Activated B cell treated with CpG ODN at 0.5 μM for 24 hours (primary cell): Measurements from ENCODE around the gene ERO1B. TPM values are rescaled to one million over a fixed set of nuclear protein-coding genes. Genes with fewer than 3 reads are reported as not detected.

ENCODE experiments used
- ATAC-seq: fragments of 200-7000 bp; cut with Tn5 transposase; one replicate; pipeline ENCODE4 v1.10.0; 2021; ENCODE audit warnings: low read depth, mild to moderate bottlenecking, moderate library complexity
- CTCF ChIA-PET: fragments of 350-600 bp; sonication (Branson Sonifier 250); formaldehyde crosslinking; loops from one replicate; lab custom pipeline; 2021; ENCODE audit warnings: antibody characterized with exemption; lab: Charles Lee
- POLR2A ChIA-PET: fragments of 350-600 bp; sonication (Branson Sonifier 250); formaldehyde crosslinking; loops from one replicate; lab custom pipeline; 2021; ENCODE audit warnings: antibody characterized with exemption; lab: Charles Lee
- DNase-seq: peaks from one replicate; pipeline ENCODE4 v3.0.0; 2022
- H3K27ac Mint-ChIP-seq: one replicate; pipeline ENCODE4 v1.8.0; 2020; ENCODE audit warnings: mixed read lengths
- H3K27me3 Mint-ChIP-seq: one replicate; pipeline ENCODE4 v1.8.0; 2021; ENCODE audit warnings: mixed read lengths
- H3K36me3 Mint-ChIP-seq: one replicate; pipeline ENCODE4 v1.8.0; 2021; ENCODE audit warnings: low read depth, mixed read lengths
- H3K4me1 Mint-ChIP-seq: one replicate; pipeline ENCODE4 v1.8.0; 2021; ENCODE audit warnings: mixed read lengths
- H3K4me3 Mint-ChIP-seq: one replicate; pipeline ENCODE4 v1.8.0; 2020; ENCODE audit warnings: mild to moderate bottlenecking, mixed read lengths
- H3K9me3 Mint-ChIP-seq: one replicate; pipeline ENCODE4 v1.8.0; 2020; ENCODE audit warnings: mixed read lengths
- intact Hi-C: fragments of 100-400 bp; cut with micrococcal nuclease; formaldehyde crosslinking; loops from one replicate; pipeline ENCODE4 v1.15.1; 2024
- total RNA-seq: library from RNA; stranded (reverse); gene quantifications from 2 replicates; pipeline ENCODE4 v1.2.3, GENCODE V29; 2022
- TF ChIP-seq, protein P1 (sequence below): fragments of 200-600 bp; IDR thresholded peaks from one replicate; pipeline ENCODE4 v1.8.0; 2022; ENCODE audit warnings: antibody characterized with exemption, mild to moderate bottlenecking

ERO1B gene
- total RNA-seq, 1 donor from 2014 or later: 17.5 TPM

DNA sequence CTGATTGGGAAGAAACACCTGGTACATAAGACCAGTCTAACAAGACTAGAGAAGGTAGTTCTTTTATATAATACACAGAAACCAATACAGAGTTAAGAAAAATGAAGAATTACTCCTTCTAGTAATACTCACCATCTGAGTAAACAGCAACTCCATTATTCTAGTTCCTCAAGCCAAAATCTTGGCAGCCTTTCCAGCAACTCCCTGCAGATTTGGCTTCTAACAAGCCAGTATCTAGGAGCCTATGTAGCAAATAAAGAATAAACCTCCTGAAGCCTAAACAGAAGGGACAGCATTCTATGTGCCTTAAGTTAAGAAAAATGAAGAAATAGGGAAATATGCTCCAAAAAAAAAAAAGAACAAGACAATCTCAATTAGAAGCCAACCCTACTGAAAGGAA is 24.5 kb downstream of the ERO1B start:
- intact Hi-C loops: no loop called here
- H3K4me3 Mint-ChIP-seq: no peak overlapping the region
- H3K36me3 Mint-ChIP-seq: peaks cover 74% of the 10 kb centered on the region
- H3K4me1 Mint-ChIP-seq: no peaks in the 10 kb centered on the region
- H3K9me3 Mint-ChIP-seq: peaks cover 31% of the 10 kb centered on the region
- ATAC-seq: no peak
- no peaks in the 10 kb centered on the region for H3K27me3 Mint-ChIP-seq
- DNase-seq: no peak
- no peak overlapping the region for H3K27ac Mint-ChIP-seq
- TF ChIP-seq, protein P1, sequence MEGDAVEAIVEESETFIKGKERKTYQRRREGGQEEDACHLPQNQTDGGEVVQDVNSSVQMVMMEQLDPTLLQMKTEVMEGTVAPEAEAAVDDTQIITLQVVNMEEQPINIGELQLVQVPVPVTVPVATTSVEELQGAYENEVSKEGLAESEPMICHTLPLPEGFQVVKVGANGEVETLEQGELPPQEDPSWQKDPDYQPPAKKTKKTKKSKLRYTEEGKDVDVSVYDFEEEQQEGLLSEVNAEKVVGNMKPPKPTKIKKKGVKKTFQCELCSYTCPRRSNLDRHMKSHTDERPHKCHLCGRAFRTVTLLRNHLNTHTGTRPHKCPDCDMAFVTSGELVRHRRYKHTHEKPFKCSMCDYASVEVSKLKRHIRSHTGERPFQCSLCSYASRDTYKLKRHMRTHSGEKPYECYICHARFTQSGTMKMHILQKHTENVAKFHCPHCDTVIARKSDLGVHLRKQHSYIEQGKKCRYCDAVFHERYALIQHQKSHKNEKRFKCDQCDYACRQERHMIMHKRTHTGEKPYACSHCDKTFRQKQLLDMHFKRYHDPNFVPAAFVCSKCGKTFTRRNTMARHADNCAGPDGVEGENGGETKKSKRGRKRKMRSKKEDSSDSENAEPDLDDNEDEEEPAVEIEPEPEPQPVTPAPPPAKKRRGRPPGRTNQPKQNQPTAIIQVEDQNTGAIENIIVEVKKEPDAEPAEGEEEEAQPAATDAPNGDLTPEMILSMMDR: no peak
- ChIA-PET CTCF (no interaction called here), POLR2A (interaction anchor here (0.7 kb wide), 1 partner anchor 23 kb away, joined by 5 read pairs; no protein-coding TSS in a partner anchor)

- TF ChIP-seq, protein P1: no peak
- CTCF ChIA-PET: no interaction called here
- H3K4me1 Mint-ChIP-seq: no peaks in the 10 kb centered on the region
- DNase-seq (no peak), ATAC-seq (no peak)
- POLR2A ChIA-PET: no interaction called here
- peaks cover 12% of the 10 kb centered on the region for H3K9me3 Mint-ChIP-seq
- H3K27me3 Mint-ChIP-seq: no peaks in the 10 kb centered on the region
- intact Hi-C loops: no loop called here
- peaks cover 58% of the 10 kb centered on the region for H3K36me3 Mint-ChIP-seq
- no peak overlapping the region for H3K27ac Mint-ChIP-seq
- no peak overlapping the region for H3K4me3 Mint-ChIP-seq
Measured at GRCh38 chr1:236253918-236254637, 27.7 kb downstream of the ERO1B start.

GRCh38 chr1:236253119-236253518 is 28.6 kb downstream of the ERO1B start:
- intact Hi-C loops: no loop called here
- DNase-seq (no peak), ATAC-seq (no peak)
- CTCF ChIA-PET: no interaction called here
- Mint-ChIP-seq H3K4me3 (no peak overlapping the region), H3K9me3 (peaks cover 7% of the 10 kb centered on the region), H3K36me3 (peaks cover 55% of the 10 kb centered on the region), H3K4me1 (no peaks in the 10 kb centered on the region), H3K27ac (no peak overlapping the region), H3K27me3 (no peaks in the 10 kb centered on the region)
- POLR2A ChIA-PET: no interaction called here
- TF ChIP-seq, protein P1: no peak

DNA sequence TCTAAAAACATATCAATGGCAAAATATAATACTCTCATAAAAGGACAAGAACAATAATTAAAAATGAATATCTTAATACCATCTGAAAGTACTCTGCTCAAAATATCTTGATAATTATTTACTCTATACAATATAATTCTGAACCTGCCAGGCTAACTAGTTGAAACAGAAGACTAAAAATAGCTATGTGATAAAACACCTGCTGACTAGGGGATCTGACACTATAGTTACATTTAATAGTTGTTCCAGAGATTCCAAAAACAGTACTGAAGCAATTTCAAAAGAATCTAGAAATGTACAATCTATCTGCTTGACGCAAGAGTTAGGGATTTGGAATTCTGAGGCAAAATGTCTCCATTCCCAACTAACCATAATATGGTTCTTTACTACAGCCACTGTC is 30.2 kb downstream of the ERO1B start:
- POLR2A ChIA-PET: no interaction called here
- no peaks in the 10 kb centered on the region for H3K27me3 Mint-ChIP-seq
- H3K4me3 Mint-ChIP-seq: no peak overlapping the region
- H3K4me1 Mint-ChIP-seq: no peaks in the 10 kb centered on the region
- H3K27ac Mint-ChIP-seq: no peak overlapping the region
- TF ChIP-seq, protein P1: no peak
- CTCF ChIA-PET: no interaction called here
- no peaks in the 10 kb centered on the region for H3K9me3 Mint-ChIP-seq
- DNase-seq: no peak
- ATAC-seq: no peak
- peaks cover 56% of the 10 kb centered on the region for H3K36me3 Mint-ChIP-seq
- intact Hi-C loops: no loop called here

GRCh38 chr1:236247286-236247685 is 34.5 kb downstream of the ERO1B start:
- intact Hi-C loops: no loop called here
- DNase-seq: no peak
- no peak for ATAC-seq
- ChIA-PET CTCF (no interaction called here), POLR2A (interaction anchor here (0.6 kb wide), 1 partner anchor 38 kb away, joined by 4 read pairs; no protein-coding TSS in a partner anchor)
- Mint-ChIP-seq H3K4me1 (no peaks in the 10 kb centered on the region), H3K9me3 (no peaks in the 10 kb centered on the region), H3K36me3 (peaks cover 44% of the 10 kb centered on the region), H3K4me3 (no peak overlapping the region), H3K27ac (no peak overlapping the region), H3K27me3 (no peaks in the 10 kb centered on the region)
- TF ChIP-seq, protein P1: no peak
